OCI-LY3 (cell line): ENCODE data around the gene TUFT1.

Experiments used
- H2AFZ ChIP-seq: fragments of 200-600, 300-600 bp; shearing (Covaris generic); 2 replicates; pipeline ENCODE4 v1.6.0; 2014; ENCODE audit warnings: antibody characterized with exemption, low read depth, low read length
- H3K27ac ChIP-seq: fragments of 200-600, 300-600 bp; sonication (generic); 2 replicates; pipeline ENCODE4 v1.5.1; 2014; ENCODE audit warnings: mild to moderate bottlenecking, low read length, moderate library complexity, mixed read lengths
- H3K27me3 ChIP-seq: fragments of 200-600, 300-600 bp; sonication (generic); 2 replicates; pipeline ENCODE4 v1.6.1; 2014; ENCODE audit warnings: low read depth, low read length, mixed read lengths
- H3K36me3 ChIP-seq: fragments of 200-600, 300-600 bp; sonication (generic); replicated peaks from 2 replicates; pipeline ENCODE3; 2014; ENCODE audit warnings: low read depth, low read length, mixed read lengths
- H3K4me1 ChIP-seq: fragments of 300-600, 200-600 bp; sonication (generic); 2 replicates; pipeline ENCODE4 v1.6.1; 2014; ENCODE audit warnings: low read length, mixed read lengths
- H3K4me2 ChIP-seq: fragments of 200-600, 300-600 bp; sonication (generic); 2 replicates; pipeline ENCODE4 v1.6.1; 2014; ENCODE audit warnings: low read length, mixed read lengths
- H3K4me3 ChIP-seq: fragments of 300-600, 200-600 bp; sonication (generic); 2 replicates; pipeline ENCODE4 v1.5.1; 2014; ENCODE audit warnings: antibody characterized with exemption, mild to moderate bottlenecking, low read length, moderate library complexity
- H3K79me2 ChIP-seq: fragments of 300-600, 200-600 bp; shearing (Covaris generic); 2 replicates; pipeline ENCODE4 v1.6.1; 2014; ENCODE audit warnings: mild to moderate bottlenecking, low read length, mixed read lengths
- H3K9ac ChIP-seq: fragments of 300-600, 200-600 bp; shearing (Covaris generic); 2 replicates; pipeline ENCODE4 v1.6.0; 2014; ENCODE audit warnings: mild to moderate bottlenecking, low read length, moderate library complexity
- H3K9me3 ChIP-seq: fragments of 200-600, 300-600 bp; shearing (Covaris generic); 2 replicates; pipeline ENCODE4 v1.6.1; 2014; ENCODE audit warnings: low read length, mixed read lengths; ENCODE audit not compliant: insufficient read depth
- H4K20me1 ChIP-seq: fragments of 200-600, 300-600 bp; sonication (generic); 2 replicates; pipeline ENCODE4 v1.6.1; 2016; ENCODE audit warnings: low read length, mixed read lengths; ENCODE audit not compliant: insufficient read depth
- CTCF ChIP-seq: fragments of 200-600, 300-600 bp; sonication (generic); IDR thresholded peaks from 2 replicates; pipeline ENCODE4 v1.5.1; 2014; ENCODE audit warnings: antibody characterized with exemption, low read length, low read depth
- EZH2phosphoT487 ChIP-seq: fragments of 200-600 bp; shearing (Covaris generic); IDR thresholded peaks from 2 replicates; pipeline ENCODE4 v1.6.1; 2018; ENCODE audit warnings: antibody characterized with exemption, mixed run types, low read depth

The TUFT1 gene

GRCh38 chr1:151504759-151505158 is 35.4 kb upstream of the TUFT1 start:
- H3K9me3 ChIP-seq: no peaks in the 10 kb centered on the region
- TF ChIP-seq CTCF (no peak), EZH2phosphoT487 (no peak)
- no peak overlapping the region for H3K4me3 ChIP-seq
- no peak overlapping the region for H2AFZ ChIP-seq
- no peak overlapping the region for H3K9ac ChIP-seq
- H3K27ac ChIP-seq: no peak overlapping the region
- no peaks in the 10 kb centered on the region for H4K20me1 ChIP-seq
- no peaks in the 10 kb centered on the region for H3K36me3 ChIP-seq
- H3K27me3 ChIP-seq: peaks cover 14% of the 10 kb centered on the region; the same call in 1 of the 2 replicates
- H3K4me2 ChIP-seq: no peak overlapping the region
- H3K79me2 ChIP-seq: no peaks in the 10 kb centered on the region
- no peaks in the 10 kb centered on the region for H3K4me1 ChIP-seq

- no peaks in the 10 kb centered on the region for H3K79me2 ChIP-seq
- H3K9me3 ChIP-seq: no peaks in the 10 kb centered on the region
Observed at GRCh38 chr1:151508833-151509232, 31.3 kb upstream of the TUFT1 start.

GRCh38 chr1:151509350-151510019 is 30.6 kb upstream of the TUFT1 start:
- H3K9me3 ChIP-seq: no peaks in the 10 kb centered on the region
- H3K27ac ChIP-seq: no peak overlapping the region
- H3K79me2 ChIP-seq: no peaks in the 10 kb centered on the region
- no peak overlapping the region for H3K9ac ChIP-seq
- no peak overlapping the region for H3K4me3 ChIP-seq
- H3K4me1 ChIP-seq: peaks cover 24% of the 10 kb centered on the region
- TF ChIP-seq EZH2phosphoT487 (no peak), CTCF (no peak)
- H3K4me2 ChIP-seq: no peak overlapping the region
- peaks cover 18% of the 10 kb centered on the region for H3K27me3 ChIP-seq
- H2AFZ ChIP-seq: no peak overlapping the region
- H4K20me1 ChIP-seq: no peaks in the 10 kb centered on the region
- H3K36me3 ChIP-seq: no peaks in the 10 kb centered on the region

More at GRCh38 chr1:151508833-151509232, 31.3 kb upstream of the TUFT1 start:
- H3K4me2 ChIP-seq: no peak overlapping the region
- peaks cover 24% of the 10 kb centered on the region for H3K4me1 ChIP-seq
- H3K9ac ChIP-seq: no peak overlapping the region
- H4K20me1 ChIP-seq: no peaks in the 10 kb centered on the region
- no peak overlapping the region for H3K27ac ChIP-seq
- TF ChIP-seq EZH2phosphoT487 (no peak), CTCF (no peak)
- H3K36me3 ChIP-seq: no peaks in the 10 kb centered on the region
- peaks cover 21% of the 10 kb centered on the region for H3K27me3 ChIP-seq
- H2AFZ ChIP-seq: no peak overlapping the region
- no peak overlapping the region for H3K4me3 ChIP-seq

- Histone ChIP-seq H3K9me3 (no peaks in the 10 kb centered on the region), H3K4me1 (peaks cover 24% of the 10 kb centered on the region), H3K27ac (no peak overlapping the region), H4K20me1 (no peaks in the 10 kb centered on the region), H3K79me2 (no peaks in the 10 kb centered on the region), H2AFZ (peak overlapping the region; percentile 90; the same call in 1 of the 2 replicates), H3K4me3 (peak overlapping the region; percentile 81; the same call in 1 of the 2 replicates), H3K4me2 (peak overlapping the region; percentile 98), H3K9ac (no peak overlapping the region), H3K36me3 (no peaks in the 10 kb centered on the region), H3K27me3 (peaks cover 18% of the 10 kb centered on the region)
- TF ChIP-seq EZH2phosphoT487 (no peak), CTCF (no peak)
Observed at GRCh38 chr1:151510020-151510405, 30.1 kb upstream of the TUFT1 start.
